ENCODE results near the gene SERPINA5. TPM values are rescaled to one million over a fixed set of nuclear protein-coding genes. Genes with fewer than 3 reads are reported as not detected.

The SERPINA5 gene
- polyA plus RNA-seq, 1 of the 3 experiments (the other 2 are of a cell fraction): 0.08 TPM

GRCh38 chr14:94633121-94633520 is 51.9 kb downstream of the SERPINA5 start:
- H3K9me2 ChIP-seq: no peaks in the 10 kb centered on the region
- H3F3A ChIP-seq (replicated peaks; ENCODE audit: insufficient read depth): no peaks in the 10 kb centered on the region
- no peaks in the 10 kb centered on the region; the same call in 1 of the 2 replicates for H3K27me3 ChIP-seq (ENCODE audit: insufficient read depth)
- H3K79me2 ChIP-seq (ENCODE audit: insufficient read depth): no peaks in the 10 kb centered on the region
- H3K27ac ChIP-seq (ENCODE audit: low read depth in 2 of 2, low read length in 1 of 2): no peak overlapping the region
- POLR2A ChIA-PET: no interaction called here
- DNase-seq: no peak
- H3K9ac ChIP-seq: no peak overlapping the region
- no peaks in the 10 kb centered on the region for H3K4me1 ChIP-seq (ENCODE audit: control insufficient read depth in 1 of 2, insufficient read depth in 2 of 2, low read depth in 1 of 2, low read length in 1 of 2)
- no peaks in the 10 kb centered on the region for H3K9me3 ChIP-seq
- no peaks in the 10 kb centered on the region for H4K20me1 ChIP-seq (ENCODE audit: insufficient read depth)
- no peak overlapping the region for H3K4me3 ChIP-seq (ENCODE audit: low read depth in 2 of 2, low read length in 1 of 2)
- no peaks in the 10 kb centered on the region for H3K36me3 ChIP-seq (replicated peaks in 1 of 2; ENCODE audit: control insufficient read depth in 1 of 2, insufficient read depth in 2 of 2, low read length in 1 of 2)
- TF ChIP-seq TCF12 (IDR thresholded peaks at IDR 0.05) (no peak), FOXJ3 (CRISPR knock-in tag; IDR thresholded peaks at IDR 0.05) (no peak), GATA2 (CRISPR knock-in tag; IDR thresholded peaks at IDR 0.05) (no peak)
- WGBS (ENCODE audit: low lambda C conversion rate): 33% methylated on average over 5 of the region's 6 CpGs
- CTCF ChIA-PET: interaction anchor here (1.1 kb wide), 1 partner anchor 10 kb away, joined by 3 read pairs; no protein-coding TSS in a partner anchor
- H2AFZ ChIP-seq (ENCODE audit: low read depth): no peak overlapping the region
- H3K4me2 ChIP-seq: no peak overlapping the region

GRCh38 chr14:94635154-94635553 is 53.9 kb downstream of the SERPINA5 start:
- POLR2A ChIA-PET: no interaction called here
- Histone ChIP-seq H3K4me1 (ENCODE audit: control insufficient read depth in 1 of 2, insufficient read depth in 2 of 2, low read depth in 1 of 2, low read length in 1 of 2) (no peaks in the 10 kb centered on the region), H3K9me2 (no peaks in the 10 kb centered on the region), H2AFZ (ENCODE audit: low read depth) (no peak overlapping the region), H3K9me3 (no peaks in the 10 kb centered on the region), H3K4me3 (ENCODE audit: low read depth in 2 of 2, low read length in 1 of 2) (no peak overlapping the region), H3F3A (replicated peaks; ENCODE audit: insufficient read depth) (no peaks in the 10 kb centered on the region), H3K79me2 (ENCODE audit: insufficient read depth) (no peaks in the 10 kb centered on the region), H3K9ac (no peak overlapping the region), H3K36me3 (replicated peaks in 1 of 2; ENCODE audit: control insufficient read depth in 1 of 2, insufficient read depth in 2 of 2, low read length in 1 of 2) (no peaks in the 10 kb centered on the region), H3K27ac (ENCODE audit: low read depth in 2 of 2, low read length in 1 of 2) (no peak overlapping the region), H3K27me3 (ENCODE audit: insufficient read depth) (no peaks in the 10 kb centered on the region; the same call in 1 of the 2 replicates), H4K20me1 (ENCODE audit: insufficient read depth) (no peaks in the 10 kb centered on the region), H3K4me2 (no peak overlapping the region)
- CTCF ChIA-PET: interaction anchor here (1.3 kb wide), 1 partner anchor 93 kb away, joined by 3 read pairs; no protein-coding TSS in a partner anchor
- TF ChIP-seq TCF12 (IDR thresholded peaks at IDR 0.05): no peak
- TF ChIP-seq MEF2A (IDR thresholded peaks at IDR 0.05; ENCODE audit: borderline replicate concordance, low read depth): no peak
- no peak for TF ChIP-seq RFX5 (IDR thresholded peaks at IDR 0.05; ENCODE audit: low read length)
- no peak for TF ChIP-seq SMC3 (IDR thresholded peaks at IDR 0.05; ENCODE audit: low read depth, low read length)
- TF ChIP-seq GABPA (IDR thresholded peaks at IDR 0.05; ENCODE audit: low read depth): no peak
- TF ChIP-seq, protein P1, sequence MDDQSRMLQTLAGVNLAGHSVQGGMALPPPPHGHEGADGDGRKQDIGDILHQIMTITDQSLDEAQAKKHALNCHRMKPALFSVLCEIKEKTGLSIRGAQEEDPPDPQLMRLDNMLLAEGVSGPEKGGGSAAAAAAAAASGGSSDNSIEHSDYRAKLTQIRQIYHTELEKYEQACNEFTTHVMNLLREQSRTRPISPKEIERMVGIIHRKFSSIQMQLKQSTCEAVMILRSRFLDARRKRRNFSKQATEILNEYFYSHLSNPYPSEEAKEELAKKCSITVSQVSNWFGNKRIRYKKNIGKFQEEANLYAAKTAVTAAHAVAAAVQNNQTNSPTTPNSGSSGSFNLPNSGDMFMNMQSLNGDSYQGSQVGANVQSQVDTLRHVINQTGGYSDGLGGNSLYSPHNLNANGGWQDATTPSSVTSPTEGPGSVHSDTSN (IDR thresholded peaks at IDR 0.05): no peak
- TF ChIP-seq POLR2AphosphoS5 (IDR thresholded peaks at IDR 0.05; ENCODE audit: low read depth, low read length): no peak
- no peak for TF ChIP-seq GATA2 (CRISPR knock-in tag; IDR thresholded peaks at IDR 0.05)
- TF ChIP-seq MXI1 (IDR thresholded peaks at IDR 0.05; ENCODE audit: low read depth, low read length): no peak
- no peak for TF ChIP-seq NFIC (IDR thresholded peaks at IDR 0.05; ENCODE audit: borderline replicate concordance)
- TF ChIP-seq, protein P2, sequence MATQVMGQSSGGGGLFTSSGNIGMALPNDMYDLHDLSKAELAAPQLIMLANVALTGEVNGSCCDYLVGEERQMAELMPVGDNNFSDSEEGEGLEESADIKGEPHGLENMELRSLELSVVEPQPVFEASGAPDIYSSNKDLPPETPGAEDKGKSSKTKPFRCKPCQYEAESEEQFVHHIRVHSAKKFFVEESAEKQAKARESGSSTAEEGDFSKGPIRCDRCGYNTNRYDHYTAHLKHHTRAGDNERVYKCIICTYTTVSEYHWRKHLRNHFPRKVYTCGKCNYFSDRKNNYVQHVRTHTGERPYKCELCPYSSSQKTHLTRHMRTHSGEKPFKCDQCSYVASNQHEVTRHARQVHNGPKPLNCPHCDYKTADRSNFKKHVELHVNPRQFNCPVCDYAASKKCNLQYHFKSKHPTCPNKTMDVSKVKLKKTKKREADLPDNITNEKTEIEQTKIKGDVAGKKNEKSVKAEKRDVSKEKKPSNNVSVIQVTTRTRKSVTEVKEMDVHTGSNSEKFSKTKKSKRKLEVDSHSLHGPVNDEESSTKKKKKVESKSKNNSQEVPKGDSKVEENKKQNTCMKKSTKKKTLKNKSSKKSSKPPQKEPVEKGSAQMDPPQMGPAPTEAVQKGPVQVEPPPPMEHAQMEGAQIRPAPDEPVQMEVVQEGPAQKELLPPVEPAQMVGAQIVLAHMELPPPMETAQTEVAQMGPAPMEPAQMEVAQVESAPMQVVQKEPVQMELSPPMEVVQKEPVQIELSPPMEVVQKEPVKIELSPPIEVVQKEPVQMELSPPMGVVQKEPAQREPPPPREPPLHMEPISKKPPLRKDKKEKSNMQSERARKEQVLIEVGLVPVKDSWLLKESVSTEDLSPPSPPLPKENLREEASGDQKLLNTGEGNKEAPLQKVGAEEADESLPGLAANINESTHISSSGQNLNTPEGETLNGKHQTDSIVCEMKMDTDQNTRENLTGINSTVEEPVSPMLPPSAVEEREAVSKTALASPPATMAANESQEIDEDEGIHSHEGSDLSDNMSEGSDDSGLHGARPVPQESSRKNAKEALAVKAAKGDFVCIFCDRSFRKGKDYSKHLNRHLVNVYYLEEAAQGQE (IDR thresholded peaks at IDR 0.05; ENCODE audit: low read depth, low read length): no peak
- TF ChIP-seq, protein P3, sequence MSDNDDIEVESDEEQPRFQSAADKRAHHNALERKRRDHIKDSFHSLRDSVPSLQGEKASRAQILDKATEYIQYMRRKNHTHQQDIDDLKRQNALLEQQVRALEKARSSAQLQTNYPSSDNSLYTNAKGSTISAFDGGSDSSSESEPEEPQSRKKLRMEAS (IDR thresholded peaks at IDR 0.05; ENCODE audit: low read depth): no peak
- DNase-seq: no peak
- WGBS (ENCODE audit: low lambda C conversion rate): 16% methylated on average over 1 of the region's 1 CpG

Measured in SK-N-SH (cell line).